HEK293T (cell line): Measurements from ENCODE around the gene HSPB6.

ENCODE experiments used
- BHLHE40 ChIP-seq: fragments of 450-650 bp; IDR thresholded peaks from 2 replicates; pipeline ENCODE4 v1.6.1; 2016; ENCODE audit warnings: mild to moderate bottlenecking, moderate library complexity, borderline replicate concordance
- ELF4 ChIP-seq: fragments of 450-650 bp; IDR thresholded peaks from 2 replicates; pipeline ENCODE4 v1.6.1; 2017; ENCODE audit warnings: antibody characterized with exemption
- LEF1 ChIP-seq: fragments of 450-650 bp; IDR thresholded peaks from 2 replicates; pipeline ENCODE4 v1.6.1; 2017; ENCODE audit warnings: mild to moderate bottlenecking, borderline replicate concordance

GRCh38 chr19:35792312-35792711, 35.5 kb upstream of the HSPB6 start:
- TF ChIP-seq LEF1 = no peak
- no peak for TF ChIP-seq ELF4
- TF ChIP-seq BHLHE40 = no peak
